HFFc6 (cell line): ENCODE data around the gene NEGR1. TPM values are rescaled to one million over a fixed set of nuclear protein-coding genes. Genes with fewer than 3 reads are reported as not detected.

ENCODE experiments used
- DNase-seq: peaks from one replicate; pipeline ENCODE4 v3.0.0-alpha.2; 2018
- H3K27ac Mint-ChIP-seq: 2 replicates; pipeline ENCODE4 v1.8.0; 2020; ENCODE audit warnings: mild to moderate bottlenecking, mixed read lengths
- H3K27me3 Mint-ChIP-seq: 2 replicates; pipeline ENCODE4 v1.8.0; 2021; ENCODE audit warnings: mild to moderate bottlenecking, moderate library complexity, mixed read lengths; ENCODE audit not compliant: insufficient read depth
- H3K36me3 Mint-ChIP-seq: 2 replicates; pipeline ENCODE4 v1.8.0; 2021; ENCODE audit warnings: low read depth, mixed read lengths
- H3K4me1 Mint-ChIP-seq: 2 replicates; pipeline ENCODE4 v1.8.0; 2020; ENCODE audit warnings: low read depth, mixed read lengths
- H3K4me3 Mint-ChIP-seq: 2 replicates; pipeline ENCODE4 v1.8.0; 2020; ENCODE audit warnings: mild to moderate bottlenecking, moderate library complexity, mixed read lengths
- H3K9me3 Mint-ChIP-seq: 2 replicates; pipeline ENCODE4 v1.8.0; 2020; ENCODE audit warnings: mild to moderate bottlenecking, mixed read lengths
- CTCF ChIP-seq: fragments of 200-600 bp; sonication (generic); IDR thresholded peaks from 2 replicates; pipeline ENCODE4 v1.5.0; 2021; ENCODE audit warnings: antibody characterized with exemption, mild to moderate bottlenecking
- total RNA-seq, 6 experiments: library from RNA; stranded (reverse); fragmentation: NEBNext Ultra II Directional; extraction: Animal tissue kit (Norgen Biotek cat#: 25700); gene quantifications; 2 replicates in 1 of 6; 3 replicates in 5 of 6; pipeline ENCODE4 v1.2.3, GENCODE V29; 2021

Gene NEGR1
- total RNA-seq, 6 experiments from 2014 or later = 52.8 to 67.6 (median 64.6) TPM

DNA sequence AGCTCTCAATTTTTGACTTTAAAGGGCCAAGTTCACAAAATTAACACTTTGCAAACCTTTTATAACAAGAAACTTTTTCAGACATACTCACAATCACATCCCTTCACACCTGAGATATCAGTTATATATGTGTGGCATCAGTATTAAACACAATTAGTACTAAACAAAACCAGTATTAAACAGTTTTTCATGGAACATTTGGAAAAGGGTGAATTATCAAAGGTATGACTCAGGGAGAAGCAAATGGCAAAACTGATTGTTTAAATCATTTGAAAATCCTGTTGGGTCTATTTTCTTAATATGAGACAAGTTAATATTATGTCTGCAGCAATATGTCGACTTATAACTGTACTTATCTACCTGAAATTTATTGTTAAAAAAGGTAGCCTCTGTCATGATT is 587.3 kb downstream of the NEGR1 start:
- H3K9me3 Mint-ChIP-seq = no peaks in the 10 kb centered on the region
- no peak overlapping the region for H3K27ac Mint-ChIP-seq
- no peak overlapping the region for H3K4me3 Mint-ChIP-seq
- TF ChIP-seq CTCF = no peak
- no peak for DNase-seq
- H3K4me1 Mint-ChIP-seq = peaks cover 6% of the 10 kb centered on the region; the same call in 1 of the 2 replicates
- no peaks in the 10 kb centered on the region for H3K27me3 Mint-ChIP-seq
- H3K36me3 Mint-ChIP-seq = no peaks in the 10 kb centered on the region

GRCh38 chr1:71693581-71693980 is 588.8 kb downstream of the NEGR1 start:
- no peak overlapping the region for H3K27ac Mint-ChIP-seq
- no peaks in the 10 kb centered on the region for H3K36me3 Mint-ChIP-seq
- H3K9me3 Mint-ChIP-seq = no peaks in the 10 kb centered on the region
- no peak overlapping the region for H3K4me3 Mint-ChIP-seq
- TF ChIP-seq CTCF = no peak
- no peaks in the 10 kb centered on the region for H3K27me3 Mint-ChIP-seq
- no peak for DNase-seq
- peaks cover 6% of the 10 kb centered on the region; the same call in 1 of the 2 replicates for H3K4me1 Mint-ChIP-seq

DNA sequence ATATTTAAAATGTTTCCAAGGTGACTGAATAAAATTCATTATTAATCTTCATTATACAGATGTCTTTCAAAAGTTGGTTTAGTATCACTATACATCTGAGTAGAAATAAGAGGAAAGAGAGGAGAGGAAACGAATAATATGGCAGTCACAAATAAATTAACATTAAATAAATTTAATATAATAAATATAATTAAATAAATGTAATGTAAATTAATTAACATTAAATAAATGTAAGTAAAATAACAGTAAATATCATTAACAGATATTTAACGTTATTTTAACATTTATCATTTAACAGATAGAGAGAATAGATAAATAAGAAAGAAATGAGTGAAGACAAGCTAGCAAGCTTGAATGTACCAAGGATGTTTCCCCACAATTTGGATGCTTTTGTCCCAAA is 592.7 kb downstream of the NEGR1 start:
- no peaks in the 10 kb centered on the region for H3K36me3 Mint-ChIP-seq
- no peaks in the 10 kb centered on the region for H3K27me3 Mint-ChIP-seq

DNA sequence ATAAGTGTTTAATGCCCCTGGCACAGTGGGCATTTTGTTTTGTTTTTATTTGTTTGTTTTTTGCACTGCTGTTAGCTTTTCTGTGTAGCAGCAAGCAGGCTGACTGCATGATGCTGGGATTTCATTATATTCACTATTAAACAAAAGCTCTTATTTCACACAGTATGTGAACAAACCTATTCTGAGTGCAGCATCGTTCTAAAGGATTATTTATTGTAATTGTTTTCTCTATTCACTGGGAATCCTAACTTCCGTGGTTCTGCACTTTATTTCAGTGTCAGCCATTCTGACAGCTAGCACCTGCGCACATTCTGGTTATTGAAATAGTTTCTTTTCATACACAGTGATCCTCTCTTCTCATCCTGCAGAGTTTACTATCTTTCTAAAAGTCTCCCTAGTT is 595.0 kb downstream of the NEGR1 start:
- Mint-ChIP-seq H3K9me3 (no peaks in the 10 kb centered on the region), H3K27me3 (no peaks in the 10 kb centered on the region), H3K27ac (no peak overlapping the region), H3K36me3 (no peaks in the 10 kb centered on the region), H3K4me1 (peaks cover 14% of the 10 kb centered on the region; the same call in 1 of the 2 replicates), H3K4me3 (no peak overlapping the region)
- no peak for TF ChIP-seq CTCF
- DNase-seq = no peak

More for the DNA sequence above, 592.7 kb downstream of the NEGR1 start:
- no peak overlapping the region for H3K4me3 Mint-ChIP-seq
- H3K27ac Mint-ChIP-seq = no peak overlapping the region
- TF ChIP-seq CTCF = no peak
- H3K9me3 Mint-ChIP-seq = no peaks in the 10 kb centered on the region
- DNase-seq = no peak
- peaks cover 14% of the 10 kb centered on the region; the same call in 1 of the 2 replicates for H3K4me1 Mint-ChIP-seq

GRCh38 chr1:71676979-71677925 is 605.1 kb downstream of the NEGR1 start:
- peaks cover 10% of the 10 kb centered on the region for H3K4me1 Mint-ChIP-seq
- no peaks in the 10 kb centered on the region for H3K36me3 Mint-ChIP-seq
- DNase-seq = no peak
- TF ChIP-seq CTCF = no peak
- no peaks in the 10 kb centered on the region for H3K27me3 Mint-ChIP-seq
- H3K4me3 Mint-ChIP-seq = no peak overlapping the region
- no peak overlapping the region for H3K27ac Mint-ChIP-seq
- H3K9me3 Mint-ChIP-seq = no peaks in the 10 kb centered on the region
